GM13977 (cell line): ENCODE measurements around the gene CST3.
"Not testable (repeated sequence)": the region's sequence is repeated elsewhere in the genome, so short reads cannot be mapped to it uniquely, and the experiment has no call there.

Experiments
- DNase-seq: peaks from one replicate; pipeline ENCODE4 v3.0.0; 2012; ENCODE audit warnings: low spot score
- CTCF ChIP-seq: IDR thresholded peaks from 2 replicates; pipeline ENCODE4 v1.5.1; 2012; ENCODE audit warnings: mild to moderate bottlenecking, control low read depth; ENCODE audit not compliant: insufficient read depth; ENCODE audit errors: extremely low read depth, missing control alignments
- in situ Hi-C: fragments of 300-500 bp; cut with MboI; formaldehyde crosslinking; loops from one replicate; pipeline ENCODE4 v1.12.0; 2022; ENCODE audit warnings: low sequenced_read_pairs, low pct_unique_long_range_greater_than_20kb, mixed read lengths, inconsistent platforms; ENCODE audit not compliant: unreplicated experiment

The CST3 gene

GRCh38 chr20:23623666-23624323 lies 14.0 kb downstream of the CST3 start:
- no peak for TF ChIP-seq CTCF
- DNase-seq = no peak
- in situ Hi-C loops = no loop called here

GRCh38 chr20:23622839-23623343 lies 14.9 kb downstream of the CST3 start:
- no peak for DNase-seq
- in situ Hi-C loops = no loop called here
- no peak for TF ChIP-seq CTCF

- DNase-seq, in situ Hi-C loops: not testable (repeated sequence)
Observed at GRCh38 chr20:23622401-23622800, 15.4 kb downstream of the CST3 start.

- in situ Hi-C loops, DNase-seq: not testable (repeated sequence)
Observed at GRCh38 chr20:23620670-23621386, 16.9 kb downstream of the CST3 start.

- no peak for DNase-seq
- TF ChIP-seq CTCF = no peak
- in situ Hi-C loops = no loop called here
Observed at GRCh38 chr20:23614163-23614562, 23.6 kb downstream of the CST3 start.

GRCh38 chr20:23613676-23614075 lies 24.1 kb downstream of the CST3 start:
- DNase-seq = no peak
- no peak for TF ChIP-seq CTCF
- in situ Hi-C loops = no loop called here

- no peak for DNase-seq
- in situ Hi-C loops = no loop called here
- no peak for TF ChIP-seq CTCF
Observed at GRCh38 chr20:23612396-23612795, 25.4 kb downstream of the CST3 start.
